Medulla oblongata (tissue), 1 donor: ENCODE measurements around the gene DHX38.

Experiments
- DNase-seq: peaks from one replicate; pipeline ENCODE4 v3.0.0-alpha.2; 2015; ENCODE audit errors: extremely low spot score

Gene DHX38

GRCh38 chr16:72122308-72122707 lies 28.7 kb downstream of the DHX38 start:
- DNase-seq, result no peak

- DNase-seq, result no peak
These were observed 29.3 kb downstream of the DHX38 start for GRCh38 chr16:72122916-72123315.

GRCh38 chr16:72123426-72123825 lies 29.8 kb downstream of the DHX38 start:
- no peak for DNase-seq

GRCh38 chr16:72124148-72124547 lies 30.5 kb downstream of the DHX38 start:
- DNase-seq, result no peak

GRCh38 chr16:72124761-72125634 lies 31.4 kb downstream of the DHX38 start:
- peak; percentile 93 for DNase-seq

GRCh38 chr16:72125635-72126428 lies 32.2 kb downstream of the DHX38 start:
- peak; percentile 10 for DNase-seq

GRCh38 chr16:72126429-72126765 lies 32.8 kb downstream of the DHX38 start:
- peak; percentile 50 for DNase-seq

GRCh38 chr16:72128701-72129100 lies 35.1 kb downstream of the DHX38 start:
- no peak for DNase-seq

- no peak for DNase-seq
These were observed 36.5 kb downstream of the DHX38 start for GRCh38 chr16:72129976-72130656.

GRCh38 chr16:72131036-72131435 lies 37.4 kb downstream of the DHX38 start:
- DNase-seq, result no peak

GRCh38 chr16:72132726-72133125 lies 39.1 kb downstream of the DHX38 start:
- no peak for DNase-seq

GRCh38 chr16:72134507-72134906 lies 40.9 kb downstream of the DHX38 start:
- DNase-seq, result no peak

GRCh38 chr16:72137380-72138063 lies 43.9 kb downstream of the DHX38 start:
- DNase-seq, result no peak

- DNase-seq, result no peak
These were observed 44.5 kb downstream of the DHX38 start for GRCh38 chr16:72138064-72138572.

- DNase-seq, result no peak
These were observed 46.3 kb downstream of the DHX38 start for GRCh38 chr16:72139908-72140307.

GRCh38 chr16:72142476-72142875 lies 48.8 kb downstream of the DHX38 start:
- no peak for DNase-seq

GRCh38 chr16:72149676-72150464 lies 56.2 kb downstream of the DHX38 start:
- no peak for DNase-seq

- no peak for DNase-seq
These were observed 65.7 kb downstream of the DHX38 start for GRCh38 chr16:72159386-72159785.

- no peak for DNase-seq
These were observed 66.2 kb downstream of the DHX38 start for GRCh38 chr16:72159801-72160200.

GRCh38 chr16:72162105-72162692 lies 68.6 kb downstream of the DHX38 start:
- no peak for DNase-seq
